Mesenchymal stem cell (in vitro differentiated cells and primary cell): ENCODE measurements around the gene TSPAN11.

Source experiments
- DNase-seq: peaks from one replicate; pipeline ENCODE4 v3.0.0-alpha.2; 2013
- H2AFZ ChIP-seq: one replicate; pipeline ENCODE4 v1.6.1; 2013; ENCODE audit warnings: low read depth, mild to moderate bottlenecking, control low read depth, inconsistent platforms, low read length, moderate library complexity
- H2AK5ac ChIP-seq: 2 replicates; pipeline ENCODE4 v1.6.1; 2013; ENCODE audit warnings: low read length, moderate library complexity, mild to moderate bottlenecking, inconsistent platforms; ENCODE audit not compliant: severe bottlenecking
- H2BK120ac ChIP-seq: one replicate; pipeline ENCODE4 v1.6.1; 2013; ENCODE audit warnings: low read depth, mild to moderate bottlenecking, inconsistent platforms, low read length, moderate library complexity
- H2BK12ac ChIP-seq, 2 experiments: one replicate each; pipeline ENCODE4 v1.6.1; 2013; ENCODE audit warnings: inconsistent platforms in 2 of 2, low read length in 2 of 2, mild to moderate bottlenecking in 2 of 2, moderate library complexity in 2 of 2, control low read depth in 1 of 2
- H2BK15ac ChIP-seq: one replicate; pipeline ENCODE4 v1.6.1; 2013; ENCODE audit warnings: mild to moderate bottlenecking, low read depth, inconsistent platforms; ENCODE audit not compliant: poor library complexity, severe bottlenecking
- H2BK5ac ChIP-seq: 2 replicates; pipeline ENCODE4 v1.6.1; 2013; ENCODE audit warnings: low read depth, mild to moderate bottlenecking, low read length, control low read depth, inconsistent platforms; ENCODE audit not compliant: poor library complexity, severe bottlenecking
- H3K14ac ChIP-seq, 2 experiments: one replicate each; pipeline ENCODE4 v1.6.1; 2013; ENCODE audit warnings: inconsistent platforms in 2 of 2, low read length in 2 of 2, control low read depth in 1 of 2, mild to moderate bottlenecking in 1 of 2, moderate library complexity in 1 of 2
- H3K18ac ChIP-seq, 2 experiments: one replicate each; pipeline ENCODE4 v1.6.1; 2013; ENCODE audit warnings: inconsistent platforms in 2 of 2, low read length in 2 of 2, control low read depth in 1 of 2, low read depth in 1 of 2, mild to moderate bottlenecking in 1 of 2
- H3K23ac ChIP-seq, 2 experiments: one replicate each; pipeline ENCODE4 v1.6.1; 2013; ENCODE audit warnings: inconsistent platforms in 2 of 2, low read length in 2 of 2, mild to moderate bottlenecking in 2 of 2, moderate library complexity in 2 of 2, control low read depth in 1 of 2
- H3K27ac ChIP-seq: 2 replicates; pipeline ENCODE4 v1.5.1; 2013; ENCODE audit warnings: mild to moderate bottlenecking, moderate library complexity, low read length, control low read depth, inconsistent platforms; ENCODE audit not compliant: poor library complexity, severe bottlenecking
- H3K27me3 ChIP-seq, 2 experiments: 2 replicates each; pipeline versions ENCODE4 v1.6.1 to v1.7.0; 2013; ENCODE audit warnings: low read length in 2 of 2, mild to moderate bottlenecking in 2 of 2, moderate library complexity in 2 of 2, control low read depth in 1 of 2, inconsistent platforms in 1 of 2; ENCODE audit not compliant: control insufficient read depth in 1 of 2, insufficient read depth in 1 of 2
- H3K36me3 ChIP-seq, 2 experiments: 2 replicates each; pipeline versions ENCODE4 v1.6.1 to v1.7.0; 2013; ENCODE audit warnings: low read length in 2 of 2, control low read depth in 1 of 2, inconsistent platforms in 1 of 2, low read depth in 1 of 2, mild to moderate bottlenecking in 1 of 2; ENCODE audit not compliant: insufficient read depth in 2 of 2, control insufficient read depth in 1 of 2
- H3K4ac ChIP-seq, 2 experiments: one replicate each; pipeline ENCODE4 v1.6.1; 2013; ENCODE audit warnings: inconsistent platforms in 2 of 2, low read length in 2 of 2, mild to moderate bottlenecking in 2 of 2, moderate library complexity in 2 of 2, control low read depth in 1 of 2, low read depth in 1 of 2
- H3K4me1 ChIP-seq: 2 replicates; pipeline ENCODE4 v1.6.1; 2013; ENCODE audit warnings: low read depth, low read length, control low read depth; ENCODE audit not compliant: control insufficient read depth, insufficient read depth
- H3K4me2 ChIP-seq: 2 replicates; pipeline ENCODE4 v1.6.1; 2013; ENCODE audit warnings: low read length, mild to moderate bottlenecking, inconsistent platforms; ENCODE audit not compliant: poor library complexity, severe bottlenecking
- H3K4me3 ChIP-seq, 2 experiments: 2 replicates each; pipeline versions ENCODE4 v1.5.1 to v1.7.0; 2013; ENCODE audit warnings: low read length in 2 of 2, mild to moderate bottlenecking in 2 of 2, control low read depth in 1 of 2, low read depth in 1 of 2; ENCODE audit not compliant: insufficient read depth in 1 of 2
- H3K79me1 ChIP-seq: replicated peaks from 2 replicates; pipeline ENCODE4 v1.6.1; 2013; ENCODE audit warnings: mild to moderate bottlenecking, control low read depth, low read length, inconsistent platforms; ENCODE audit not compliant: poor library complexity, severe bottlenecking
- H3K9ac ChIP-seq: 2 replicates; pipeline ENCODE4 v1.7.0; 2013; ENCODE audit warnings: mild to moderate bottlenecking, low read length, moderate library complexity
- H3K9me3 ChIP-seq: 2 replicates; pipeline ENCODE4 v1.7.0; 2013; ENCODE audit warnings: mild to moderate bottlenecking, low read length; ENCODE audit not compliant: control insufficient read depth
- H4K8ac ChIP-seq: one replicate; pipeline ENCODE4 v1.6.1; 2013; ENCODE audit warnings: inconsistent platforms, mild to moderate bottlenecking, low read length, moderate library complexity
- H4K91ac ChIP-seq: one replicate; pipeline ENCODE4 v1.6.1; 2013; ENCODE audit warnings: mild to moderate bottlenecking, low read length, inconsistent platforms
- WGBS: methylation state at CpG from one replicate; pipeline ENCODE4 v1.1.7; 2013; ENCODE audit warnings: mixed read lengths; 5-methylcytosine and 5-hydroxymethylcytosine counted together

Gene TSPAN11

GRCh38 chr12:30970559-30971197 is 44.1 kb downstream of the TSPAN11 start:
- H3K9me3 ChIP-seq: no peaks in the 10 kb centered on the region
- no peak overlapping the region for H3K23ac ChIP-seq
- 80% methylated on average over 6 of the region's 7 CpGs for WGBS
- H3K27me3 ChIP-seq: peaks cover 57 to 72% of the 10 kb centered on the region in 2 experiments
- H2BK120ac ChIP-seq: no peak overlapping the region
- H2AFZ ChIP-seq: no peak overlapping the region
- DNase-seq: no peak
- no peak overlapping the region for H4K8ac ChIP-seq
- H3K27ac ChIP-seq: no peak overlapping the region
- no peak overlapping the region for H3K18ac ChIP-seq
- no peaks in the 10 kb centered on the region for H3K79me1 ChIP-seq
- no peaks in the 10 kb centered on the region for H3K36me3 ChIP-seq
- H3K14ac ChIP-seq: no peak overlapping the region
- H4K91ac ChIP-seq: no peak overlapping the region
- H2BK15ac ChIP-seq: no peak overlapping the region
- no peak overlapping the region for H3K4me3 ChIP-seq
- H3K9ac ChIP-seq: no peak overlapping the region
- no peak overlapping the region for H2AK5ac ChIP-seq
- H3K4ac ChIP-seq: no peak overlapping the region
- no peak overlapping the region for H3K4me2 ChIP-seq
- no peak overlapping the region for H2BK5ac ChIP-seq
- H2BK12ac ChIP-seq: no peak overlapping the region
- H3K4me1 ChIP-seq: peaks cover 3% of the 10 kb centered on the region

- Histone ChIP-seq H3K36me3 (no peaks in the 10 kb centered on the region), H2BK15ac (no peak overlapping the region)
These were observed 45.5 kb downstream of the TSPAN11 start for GRCh38 chr12:30972035-30972434.

GRCh38 chr12:30973175-30973574 is 46.6 kb downstream of the TSPAN11 start:
- H3K14ac ChIP-seq: peak overlapping the region in 1 of 2 experiments; percentile 35
- no peak overlapping the region for H3K4me2 ChIP-seq
- peaks cover 52 to 72% of the 10 kb centered on the region in 2 experiments for H3K27me3 ChIP-seq
- H3K79me1 ChIP-seq: no peaks in the 10 kb centered on the region
- no peak for DNase-seq
- H3K27ac ChIP-seq: no peak overlapping the region
- H2BK12ac ChIP-seq: no peak overlapping the region
- no peak overlapping the region for H4K8ac ChIP-seq
- no peak overlapping the region for H2AK5ac ChIP-seq
- no peak overlapping the region for H2AFZ ChIP-seq
- no peak overlapping the region for H2BK5ac ChIP-seq
- 75% methylated on average over 6 of the region's 6 CpGs for WGBS
- H2BK120ac ChIP-seq: no peak overlapping the region
- peak overlapping the region; percentile 43 for H4K91ac ChIP-seq
- no peak overlapping the region for H3K9ac ChIP-seq
- H2BK15ac ChIP-seq: no peak overlapping the region
- H3K18ac ChIP-seq: no peak overlapping the region
- no peak overlapping the region for H3K4ac ChIP-seq
- peaks cover 6% of the 10 kb centered on the region for H3K4me1 ChIP-seq
- H3K9me3 ChIP-seq: no peaks in the 10 kb centered on the region
- no peak overlapping the region for H3K4me3 ChIP-seq
- H3K36me3 ChIP-seq: no peaks in the 10 kb centered on the region
- no peak overlapping the region for H3K23ac ChIP-seq

More at GRCh38 chr12:30972035-30972434, 45.5 kb downstream of the TSPAN11 start:
- H2AFZ ChIP-seq: no peak overlapping the region
- no peak overlapping the region for H3K4ac ChIP-seq
- H3K4me2 ChIP-seq: no peak overlapping the region
- no peaks in the 10 kb centered on the region for H3K9me3 ChIP-seq
- H3K27me3 ChIP-seq: peaks cover 50 to 74% of the 10 kb centered on the region in 2 experiments
- no peak overlapping the region for H3K23ac ChIP-seq
- no peak overlapping the region for H2BK5ac ChIP-seq
- no peak overlapping the region for H3K18ac ChIP-seq
- H3K14ac ChIP-seq: peak overlapping the region in 1 of 2 experiments; percentile 22
- no peak for DNase-seq
- no peak overlapping the region for H3K4me3 ChIP-seq
- no peak overlapping the region for H2BK120ac ChIP-seq
- H3K27ac ChIP-seq: no peak overlapping the region
- no peak overlapping the region for H2AK5ac ChIP-seq
- H3K9ac ChIP-seq: no peak overlapping the region
- no peak overlapping the region for H2BK12ac ChIP-seq
- no peaks in the 10 kb centered on the region for H3K79me1 ChIP-seq
- no peak overlapping the region for H4K91ac ChIP-seq
- H3K4me1 ChIP-seq: peaks cover 3% of the 10 kb centered on the region
- H4K8ac ChIP-seq: no peak overlapping the region
- 89% methylated on average over 6 of the region's 6 CpGs for WGBS

GRCh38 chr12:30973830-30974229 is 47.3 kb downstream of the TSPAN11 start:
- no peak for DNase-seq
- 89% methylated on average over 5 of the region's 5 CpGs for WGBS
- H2AFZ ChIP-seq: no peak overlapping the region

More at GRCh38 chr12:30973830-30974229, 47.3 kb downstream of the TSPAN11 start:
- no peak overlapping the region for H2BK120ac ChIP-seq
- no peak overlapping the region for H2BK12ac ChIP-seq
- no peaks in the 10 kb centered on the region for H3K36me3 ChIP-seq
- no peak overlapping the region for H3K4me2 ChIP-seq
- H3K18ac ChIP-seq: no peak overlapping the region
- H3K4me3 ChIP-seq: no peak overlapping the region
- H2AK5ac ChIP-seq: no peak overlapping the region
- no peak overlapping the region for H3K4ac ChIP-seq
- H3K9me3 ChIP-seq: no peaks in the 10 kb centered on the region
- H3K27me3 ChIP-seq: peaks cover 57 to 77% of the 10 kb centered on the region in 2 experiments
- peaks cover 6% of the 10 kb centered on the region for H3K4me1 ChIP-seq
- no peak overlapping the region for H4K91ac ChIP-seq
- H2BK15ac ChIP-seq: no peak overlapping the region
- H3K9ac ChIP-seq: no peak overlapping the region
- no peak overlapping the region for H4K8ac ChIP-seq
- H2BK5ac ChIP-seq: no peak overlapping the region
- H3K79me1 ChIP-seq: no peaks in the 10 kb centered on the region
- no peak overlapping the region for H3K14ac ChIP-seq
- H3K23ac ChIP-seq: no peak overlapping the region
- no peak overlapping the region for H3K27ac ChIP-seq
